ENCODE results near the gene TNFRSF1A.

Gene TNFRSF1A

GRCh38 chr12:6334359-6334758 is 7.5 kb downstream of the TNFRSF1A start:
- TF ChIP-seq, protein P1, sequence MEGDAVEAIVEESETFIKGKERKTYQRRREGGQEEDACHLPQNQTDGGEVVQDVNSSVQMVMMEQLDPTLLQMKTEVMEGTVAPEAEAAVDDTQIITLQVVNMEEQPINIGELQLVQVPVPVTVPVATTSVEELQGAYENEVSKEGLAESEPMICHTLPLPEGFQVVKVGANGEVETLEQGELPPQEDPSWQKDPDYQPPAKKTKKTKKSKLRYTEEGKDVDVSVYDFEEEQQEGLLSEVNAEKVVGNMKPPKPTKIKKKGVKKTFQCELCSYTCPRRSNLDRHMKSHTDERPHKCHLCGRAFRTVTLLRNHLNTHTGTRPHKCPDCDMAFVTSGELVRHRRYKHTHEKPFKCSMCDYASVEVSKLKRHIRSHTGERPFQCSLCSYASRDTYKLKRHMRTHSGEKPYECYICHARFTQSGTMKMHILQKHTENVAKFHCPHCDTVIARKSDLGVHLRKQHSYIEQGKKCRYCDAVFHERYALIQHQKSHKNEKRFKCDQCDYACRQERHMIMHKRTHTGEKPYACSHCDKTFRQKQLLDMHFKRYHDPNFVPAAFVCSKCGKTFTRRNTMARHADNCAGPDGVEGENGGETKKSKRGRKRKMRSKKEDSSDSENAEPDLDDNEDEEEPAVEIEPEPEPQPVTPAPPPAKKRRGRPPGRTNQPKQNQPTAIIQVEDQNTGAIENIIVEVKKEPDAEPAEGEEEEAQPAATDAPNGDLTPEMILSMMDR (IDR thresholded peaks at IDR 0.05; ENCODE audit: low read depth, low read length), result no peak
- Histone ChIP-seq H3K27ac (no peak overlapping the region), H3K27me3 (ENCODE audit: insufficient read depth, low read depth, severe bottlenecking) (no peaks in the 10 kb centered on the region), H3K9me3 (ENCODE audit: severe bottlenecking) (no peaks in the 10 kb centered on the region), H3K36me3 (peaks cover 8% of the 10 kb centered on the region), H3K4me3 (ENCODE audit: low read depth, low read length) (no peak overlapping the region)
- DNase-seq, result no peak

DNA sequence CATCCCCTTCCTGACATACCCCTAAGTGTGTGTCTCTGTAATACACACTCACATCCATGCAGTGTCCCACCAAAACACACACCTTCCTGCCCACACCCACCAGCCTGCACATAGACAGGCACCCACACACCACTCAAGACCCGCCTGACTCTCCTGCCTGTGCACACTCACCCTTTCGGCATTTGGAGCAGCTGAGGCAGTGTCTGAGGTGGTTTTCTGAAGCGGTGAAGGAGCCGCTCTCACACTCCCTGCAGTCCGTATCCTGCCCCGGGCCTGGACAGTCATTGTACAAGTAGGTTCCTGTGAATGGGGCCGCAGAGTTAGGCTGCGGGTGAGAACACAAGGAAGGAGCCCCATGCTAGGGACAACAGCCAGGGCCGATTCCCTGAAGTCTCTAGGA is 8.3 kb downstream of the TNFRSF1A start:
- H3K27me3 ChIP-seq (ENCODE audit: insufficient read depth, low read depth, severe bottlenecking), result no peaks in the 10 kb centered on the region
- DNase-seq, result no peak
- no peak overlapping the region for H3K27ac ChIP-seq
- H3K4me3 ChIP-seq (ENCODE audit: low read depth, low read length), result no peak overlapping the region
- peaks cover 14% of the 10 kb centered on the region for H3K36me3 ChIP-seq
- no peaks in the 10 kb centered on the region for H3K9me3 ChIP-seq (ENCODE audit: severe bottlenecking)
- TF ChIP-seq, protein P1 (IDR thresholded peaks at IDR 0.05; ENCODE audit: low read depth, low read length), result no peak

GRCh38 chr12:6333029-6333428 is 8.8 kb downstream of the TNFRSF1A start:
- TF ChIP-seq, protein P1 (IDR thresholded peaks at IDR 0.05; ENCODE audit: low read depth, low read length), result no peak

GRCh38 chr12:6332459-6332858 is 9.4 kb downstream of the TNFRSF1A start:
- Histone ChIP-seq H3K4me3 (ENCODE audit: low read depth, low read length) (no peak overlapping the region), H3K27ac (no peak overlapping the region), H3K9me3 (ENCODE audit: severe bottlenecking) (no peaks in the 10 kb centered on the region), H3K27me3 (ENCODE audit: insufficient read depth, low read depth, severe bottlenecking) (no peaks in the 10 kb centered on the region), H3K36me3 (peaks cover 14% of the 10 kb centered on the region)
- no peak for DNase-seq
- TF ChIP-seq, protein P1 (IDR thresholded peaks at IDR 0.05; ENCODE audit: low read depth, low read length), result no peak

More at GRCh38 chr12:6333029-6333428, 8.8 kb downstream of the TNFRSF1A start:
- Histone ChIP-seq H3K9me3 (ENCODE audit: severe bottlenecking) (no peaks in the 10 kb centered on the region), H3K36me3 (peaks cover 14% of the 10 kb centered on the region), H3K4me3 (ENCODE audit: low read depth, low read length) (no peak overlapping the region), H3K27me3 (ENCODE audit: insufficient read depth, low read depth, severe bottlenecking) (no peaks in the 10 kb centered on the region), H3K27ac (no peak overlapping the region)
- DNase-seq, result no peak

DNA sequence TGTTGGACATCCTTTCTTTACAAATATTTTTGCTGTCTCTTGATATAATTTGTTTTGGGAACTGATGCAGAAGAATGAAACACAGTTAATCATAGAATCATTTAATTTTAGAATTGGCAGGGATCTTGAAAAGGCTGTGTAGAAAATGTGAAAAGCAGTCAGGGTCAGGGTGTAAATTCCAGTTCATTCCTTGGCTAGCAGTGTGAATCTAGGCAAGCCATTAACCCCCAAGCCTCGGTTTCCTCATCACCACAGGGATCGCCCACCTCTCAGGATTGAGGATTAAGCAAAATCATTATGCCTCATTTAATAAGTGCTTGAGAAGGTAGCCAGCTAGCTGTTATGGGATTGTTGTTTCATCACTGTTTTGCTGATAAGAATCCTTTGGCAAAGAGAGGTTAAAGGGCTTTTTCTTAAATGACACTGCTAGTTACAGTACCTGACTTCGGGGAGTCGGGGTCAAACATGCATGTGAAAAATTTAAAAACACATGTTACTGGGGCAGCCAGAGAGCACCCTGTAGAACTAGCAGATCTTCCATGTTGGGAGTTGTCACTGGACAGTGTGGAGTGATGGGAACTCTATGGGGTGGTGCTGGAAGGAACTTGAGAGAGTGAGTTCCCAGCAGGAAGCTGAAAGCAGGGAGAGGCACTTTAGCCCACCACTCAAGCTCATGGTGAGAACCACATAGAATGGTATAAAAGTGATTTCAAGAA is 10.7 kb downstream of the TNFRSF1A start:
- Histone ChIP-seq H3K27me3 (ENCODE audit: insufficient read depth, low read depth, severe bottlenecking) (no peaks in the 10 kb centered on the region), H3K9me3 (ENCODE audit: severe bottlenecking) (no peaks in the 10 kb centered on the region), H3K27ac (no peak overlapping the region), H3K36me3 (peaks cover 14% of the 10 kb centered on the region), H3K4me3 (ENCODE audit: low read depth, low read length) (no peak overlapping the region)
- TF ChIP-seq, protein P1 (IDR thresholded peaks at IDR 0.05; ENCODE audit: low read depth, low read length), result no peak
- DNase-seq, result no peak

GRCh38 chr12:6330192-6330591 is 11.7 kb downstream of the TNFRSF1A start:
- TF ChIP-seq, protein P1 (IDR thresholded peaks at IDR 0.05; ENCODE audit: low read depth, low read length), result no peak
- Histone ChIP-seq H3K36me3 (peaks cover 14% of the 10 kb centered on the region), H3K27me3 (ENCODE audit: insufficient read depth, low read depth, severe bottlenecking) (no peaks in the 10 kb centered on the region), H3K9me3 (ENCODE audit: severe bottlenecking) (no peaks in the 10 kb centered on the region), H3K27ac (no peak overlapping the region), H3K4me3 (ENCODE audit: low read depth, low read length) (no peak overlapping the region)
- no peak for DNase-seq
